Common myeloid progenitor, CD34-positive (primary cell): ENCODE results near the gene PLCB4.

Source experiments
- CTCF ChIA-PET: fragments of 350-600 bp; sonication (Branson Sonifier 250); formaldehyde crosslinking; loops from one replicate; lab custom pipeline; 2021; ENCODE audit warnings: antibody characterized with exemption; lab: Charles Lee
- POLR2A ChIA-PET: fragments of 350-600 bp; sonication (Branson Sonifier 250); formaldehyde crosslinking; loops from one replicate; lab custom pipeline; 2021; ENCODE audit warnings: antibody characterized with exemption; lab: Charles Lee
- DNase-seq, 3 donors: peaks; one replicate each; pipeline versions ENCODE4 v3.0.0 to v3.0.0-alpha.2; 2013
- H3K27ac ChIP-seq, 2 experiments: 1 replicate in 1 of 2; 2 replicates in 1 of 2; pipeline ENCODE4 v1.7.0; 2013; ENCODE audit warnings: inconsistent platforms in 2 of 2, low read length in 2 of 2, mild to moderate bottlenecking in 2 of 2, low read depth in 1 of 2, moderate library complexity in 1 of 2; ENCODE audit not compliant: severe bottlenecking in 2 of 2, insufficient read depth in 1 of 2, poor library complexity in 1 of 2
- H3K27me3 ChIP-seq, 5 experiments: replicated peaks in 2 of 5; 1 replicate in 3 of 5; 2 replicates in 2 of 5; pipeline versions ENCODE4 v1.6.1 to v1.7.0; 2013; ENCODE audit warnings: low read length in 4 of 5, mild to moderate bottlenecking in 2 of 5, moderate library complexity in 2 of 5, inconsistent platforms in 1 of 5; ENCODE audit not compliant: insufficient read depth in 5 of 5, control insufficient read depth in 4 of 5
- H3K36me3 ChIP-seq, 4 experiments: 1 replicate in 2 of 4; 2 replicates in 2 of 4; pipeline versions ENCODE4 v1.6.1 to v1.7.0; 2013; ENCODE audit warnings: low read length in 3 of 4, control low read depth in 1 of 4, mild to moderate bottlenecking in 1 of 4; ENCODE audit not compliant: control insufficient read depth in 4 of 4, insufficient read depth in 4 of 4
- H3K4me1 ChIP-seq, 4 experiments: 1 replicate in 3 of 4; 2 replicates in 1 of 4; pipeline versions ENCODE4 v1.6.1 to v1.7.1; 2013; ENCODE audit warnings: low read length in 3 of 4, mild to moderate bottlenecking in 3 of 4, control low read depth in 1 of 4, inconsistent platforms in 1 of 4, moderate library complexity in 1 of 4; ENCODE audit not compliant: control insufficient read depth in 4 of 4, insufficient read depth in 4 of 4; ENCODE audit errors: control extremely low read depth in 1 of 4
- H3K4me3 ChIP-seq, 7 experiments: 1 replicate in 4 of 7; 2 replicates in 3 of 7; pipeline versions ENCODE4 v1.5.1 to v1.7.0; 2013; ENCODE audit warnings: mild to moderate bottlenecking in 7 of 7, low read length in 6 of 7, moderate library complexity in 6 of 7, inconsistent platforms in 2 of 7, low read depth in 2 of 7, control low read depth in 1 of 7; ENCODE audit not compliant: insufficient read depth in 4 of 7, control insufficient read depth in 1 of 7; ENCODE audit errors: extremely low read depth in 1 of 7
- H3K9me3 ChIP-seq, 5 experiments: 1 replicate in 4 of 5; 2 replicates in 1 of 5; pipeline versions ENCODE4 v1.6.1 to v1.7.1; 2013; ENCODE audit warnings: low read length in 4 of 5, mild to moderate bottlenecking in 2 of 5, inconsistent platforms in 1 of 5, low read depth in 1 of 5, moderate library complexity in 1 of 5; ENCODE audit not compliant: control insufficient read depth in 4 of 5, insufficient read depth in 2 of 5; ENCODE audit errors: control extremely low read depth in 1 of 5
- WGBS: methylation state at CpG from one replicate; pipeline ENCODE4 v1.1.5; 2013; ENCODE audit not compliant: insufficient coverage; 5-methylcytosine and 5-hydroxymethylcytosine counted together

The PLCB4 gene

GRCh38 chr20:9424551-9424950 lies 355.7 kb downstream of the PLCB4 start:
- Histone ChIP-seq H3K27me3 (no peaks in the 10 kb centered on the region), H3K27ac (no peak overlapping the region), H3K4me1 (no peaks in the 10 kb centered on the region), H3K36me3 (peaks cover 2 to 27% (median 10%) of the 10 kb centered on the region in 4 experiments), H3K4me3 (no peak overlapping the region), H3K9me3 (no peaks in the 10 kb centered on the region)
- ChIA-PET POLR2A (no interaction called here), CTCF (no interaction called here)
- peak in 2 of 3 donors; percentile 3 to 16 for DNase-seq
- WGBS = no CpG with 5 or more reads among the region's 3 CpGs

- Histone ChIP-seq H3K36me3 (peaks cover 0 to 17% (median 5%) of the 10 kb centered on the region in 4 experiments), H3K4me1 (no peaks in the 10 kb centered on the region), H3K9me3 (no peaks in the 10 kb centered on the region), H3K4me3 (no peak overlapping the region), H3K27ac (no peak overlapping the region), H3K27me3 (no peaks in the 10 kb centered on the region)
- ChIA-PET POLR2A (no interaction called here), CTCF (no interaction called here)
- 90% methylated on average over 6 of the region's 9 CpGs for WGBS
- DNase-seq = no peak
These were observed 358.8 kb downstream of the PLCB4 start for GRCh38 chr20:9427430-9428291.

- ChIA-PET CTCF (no interaction called here), POLR2A (no interaction called here)
- no peaks in the 10 kb centered on the region for H3K9me3 ChIP-seq
- no peak for DNase-seq
- no peaks in the 10 kb centered on the region for H3K4me1 ChIP-seq
- no peak overlapping the region for H3K4me3 ChIP-seq
- no peaks in the 10 kb centered on the region for H3K27me3 ChIP-seq
- no peak overlapping the region for H3K27ac ChIP-seq
- H3K36me3 ChIP-seq = peaks cover 0 to 21% (median 6%) of the 10 kb centered on the region in 4 experiments
These were observed 359.4 kb downstream of the PLCB4 start for GRCh38 chr20:9428292-9428607.

- H3K4me1 ChIP-seq = no peaks in the 10 kb centered on the region
- POLR2A ChIA-PET = no interaction called here
- CTCF ChIA-PET = interaction anchor here (1.5 kb wide), 1 partner anchor 32 kb away, joined by 7 read pairs; no protein-coding TSS in a partner anchor
These were observed 370.9 kb downstream of the PLCB4 start for GRCh38 chr20:9439806-9440205.

GRCh38 chr20:9440892-9441291 lies 372.0 kb downstream of the PLCB4 start:
- no peak overlapping the region for H3K27ac ChIP-seq
- no peak for DNase-seq
- H3K27me3 ChIP-seq = no peaks in the 10 kb centered on the region
- ChIA-PET CTCF (interaction anchor here (1.5 kb wide), 1 partner anchor 33 kb away, joined by 7 read pairs; no protein-coding TSS in a partner anchor), POLR2A (no interaction called here)
- no peaks in the 10 kb centered on the region for H3K4me1 ChIP-seq
- no peak overlapping the region for H3K4me3 ChIP-seq
- peaks cover 0 to 9% (median 5%) of the 10 kb centered on the region in 5 experiments for H3K9me3 ChIP-seq
- 97% methylated on average over 3 of the region's 3 CpGs for WGBS
- peaks cover 9 to 73% (median 37%) of the 10 kb centered on the region in 4 experiments for H3K36me3 ChIP-seq

More at GRCh38 chr20:9439806-9440205, 370.9 kb downstream of the PLCB4 start:
- no peak for DNase-seq
- H3K4me3 ChIP-seq = no peak overlapping the region
- H3K27ac ChIP-seq = no peak overlapping the region
- peaks cover 0 to 9% (median 5%) of the 10 kb centered on the region in 5 experiments for H3K9me3 ChIP-seq
- H3K27me3 ChIP-seq = no peaks in the 10 kb centered on the region
- peaks cover 9 to 69% (median 36%) of the 10 kb centered on the region in 4 experiments for H3K36me3 ChIP-seq

GRCh38 chr20:9441948-9442347 lies 373.1 kb downstream of the PLCB4 start:
- no CpG with 5 or more reads among the region's 3 CpGs for WGBS
- Histone ChIP-seq H3K9me3 (peaks cover 0 to 11% (median 5%) of the 10 kb centered on the region in 5 experiments), H3K27me3 (no peaks in the 10 kb centered on the region), H3K27ac (no peak overlapping the region), H3K4me1 (no peaks in the 10 kb centered on the region), H3K36me3 (peaks cover 7 to 72% (median 36%) of the 10 kb centered on the region in 4 experiments), H3K4me3 (no peak overlapping the region)
- no peak for DNase-seq
- ChIA-PET CTCF (interaction anchor here (0.6 to 1.6 kb wide), 3 partner anchors 19 to 1280 kb away, joined by 3 to 5 read pairs (median 4); no protein-coding TSS in a partner anchor), POLR2A (no interaction called here)

GRCh38 chr20:9442858-9443257 lies 374.0 kb downstream of the PLCB4 start:
- peaks cover 0 to 14% (median 5%) of the 10 kb centered on the region in 5 experiments for H3K9me3 ChIP-seq
- DNase-seq = peak in 2 of 3 donors; percentile 20 to 21
- ChIA-PET CTCF (interaction anchor here (1.6 kb wide), 1 partner anchor 18 kb away, joined by 4 read pairs; no protein-coding TSS in a partner anchor), POLR2A (no interaction called here)
- H3K4me1 ChIP-seq = peaks cover 0 to 4% (median 0%) of the 10 kb centered on the region in 4 experiments
- H3K27me3 ChIP-seq = no peaks in the 10 kb centered on the region
- no peak overlapping the region for H3K4me3 ChIP-seq
- no peak overlapping the region for H3K27ac ChIP-seq
- peaks cover 3 to 71% (median 30%) of the 10 kb centered on the region in 4 experiments for H3K36me3 ChIP-seq
